Activated CD4-positive, alpha-beta T cell treated with anti-CD3 and anti-CD28 coated beads, Interleukin-2, amount 50 U/mL, for 1 hour (primary cell): ENCODE results near the gene CCDC73.
"Not testable (repeated sequence)": the region's sequence is repeated elsewhere in the genome, so short reads cannot be mapped to it uniquely, and the experiment has no call there.

ENCODE experiments used
- DNase-seq: peaks from one replicate; pipeline ENCODE4 v3.0.0-alpha.2; 2020

CCDC73 gene

DNA sequence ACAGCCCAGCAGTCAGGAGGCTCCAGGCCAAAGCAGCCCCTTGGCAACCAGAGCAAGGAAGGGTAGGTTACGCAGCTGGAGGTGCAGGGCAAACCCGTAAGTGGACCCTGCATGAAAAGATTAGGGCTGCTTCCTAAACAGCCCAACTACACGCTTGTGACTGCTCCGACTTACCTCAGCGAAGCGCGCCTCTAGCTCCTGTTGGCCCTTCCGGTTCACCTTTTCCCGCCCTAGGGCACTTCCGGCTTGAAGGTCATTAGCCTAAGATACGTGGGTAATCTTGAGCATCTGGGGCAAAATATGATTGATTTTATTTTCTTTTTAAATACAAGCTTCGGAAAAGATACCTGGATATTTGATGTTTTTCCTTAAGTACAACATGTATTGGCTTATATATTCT lies at the start of gene CCDC73:
Gene CCDC73, minus strand, starts transcription at position 224 of the 400 bp plus-strand sequence. CDS start 34,419 bp downstream, outside the sequence.
- DNase-seq = no peak

- no peak for DNase-seq
Observed at GRCh38 chr11:32843544-32843943, 49.1 kb upstream of the CCDC73 start.

DNA sequence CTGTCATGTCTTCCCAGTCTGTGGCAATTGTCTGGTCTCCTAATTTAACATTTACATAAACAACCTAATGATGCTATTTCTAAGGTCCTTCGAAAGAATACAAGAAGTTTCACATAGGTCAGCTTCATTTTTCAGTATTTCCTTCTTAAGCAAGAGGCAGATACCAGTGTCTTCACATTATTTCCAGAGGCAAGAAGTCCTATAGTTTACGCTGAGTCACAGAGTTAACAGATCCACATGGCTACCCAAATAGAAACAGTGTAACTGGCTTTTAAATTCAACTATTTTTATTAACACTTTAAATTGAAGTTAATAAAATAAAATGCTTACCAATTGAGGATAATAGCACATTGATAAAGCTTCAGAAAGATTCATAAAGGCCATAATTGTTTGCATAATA lies 46.1 kb upstream of the CCDC73 start:
- no peak for DNase-seq

DNA sequence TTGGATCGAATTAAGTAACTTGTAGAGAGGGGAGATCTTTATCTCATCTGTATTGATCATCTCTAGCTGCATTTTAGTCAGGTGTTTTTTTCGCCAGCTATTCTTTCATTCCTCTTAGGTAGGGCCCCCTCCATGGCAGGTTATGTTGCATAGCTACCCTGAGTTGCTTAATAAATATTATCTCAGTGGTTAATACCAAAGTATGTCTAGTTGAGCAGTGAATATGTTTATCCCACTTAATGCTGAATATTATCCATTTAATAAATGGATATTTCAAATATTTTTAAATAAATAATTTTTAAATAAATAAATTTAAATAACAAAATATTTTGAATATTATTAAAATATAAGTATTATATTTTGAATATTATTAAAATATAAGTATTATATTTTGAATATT lies 44.8 kb upstream of the CCDC73 start:
- DNase-seq = no peak

DNA sequence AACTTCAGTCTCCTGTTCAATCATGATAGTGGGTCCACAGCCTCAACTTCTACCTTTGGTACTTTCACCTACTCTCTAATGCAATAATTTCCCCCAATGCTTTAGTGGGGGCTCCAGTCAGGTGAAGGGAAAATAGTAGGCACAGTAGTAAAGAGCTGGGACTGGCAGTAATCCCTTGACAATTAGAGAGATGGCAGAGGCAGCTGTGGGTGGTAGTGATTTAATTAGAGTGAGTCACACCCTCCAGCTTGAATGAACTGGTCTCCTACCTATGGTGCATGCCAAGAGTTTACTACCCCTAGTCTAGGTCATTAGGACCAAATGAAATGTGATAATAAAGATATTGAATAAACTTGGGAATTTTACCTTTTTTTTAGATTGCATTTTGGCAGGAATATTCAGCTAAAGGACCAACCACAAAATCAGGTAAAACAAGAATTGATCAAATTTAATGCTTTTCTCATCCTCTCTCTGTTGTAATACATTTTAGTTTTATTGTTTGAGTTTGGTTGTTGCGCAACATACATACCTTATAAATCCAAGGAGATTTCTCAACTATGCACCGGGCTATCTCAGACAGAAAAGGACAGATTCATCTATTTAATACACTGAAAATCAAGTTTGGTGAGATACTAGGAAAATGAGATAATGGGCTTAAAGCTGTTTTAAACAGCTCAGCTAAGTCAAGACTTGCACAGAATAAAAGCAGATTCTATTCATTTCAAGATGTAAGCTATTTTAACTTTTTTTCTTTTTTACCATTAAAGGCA lies 44.2 kb upstream of the CCDC73 start:
- no peak for DNase-seq

DNA sequence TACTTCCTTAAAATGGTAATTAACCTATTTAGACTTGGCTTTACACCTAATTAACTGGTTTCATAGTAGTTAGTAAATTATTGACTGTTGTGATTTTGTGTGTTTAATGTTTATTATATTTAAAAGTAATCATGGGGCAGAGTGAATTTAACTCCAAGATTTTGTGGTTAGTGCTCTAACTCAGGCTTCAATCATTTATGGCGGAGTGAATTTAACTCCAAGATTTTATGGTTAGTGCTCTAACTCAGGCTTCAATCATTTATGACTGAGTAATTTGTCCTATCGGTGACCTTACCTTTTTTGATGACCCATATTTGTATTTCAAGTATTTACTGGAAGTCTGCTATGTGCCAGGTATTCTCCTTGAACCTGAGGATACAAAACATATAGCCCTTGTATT lies 42.5 kb upstream of the CCDC73 start:
- DNase-seq = no peak

DNA sequence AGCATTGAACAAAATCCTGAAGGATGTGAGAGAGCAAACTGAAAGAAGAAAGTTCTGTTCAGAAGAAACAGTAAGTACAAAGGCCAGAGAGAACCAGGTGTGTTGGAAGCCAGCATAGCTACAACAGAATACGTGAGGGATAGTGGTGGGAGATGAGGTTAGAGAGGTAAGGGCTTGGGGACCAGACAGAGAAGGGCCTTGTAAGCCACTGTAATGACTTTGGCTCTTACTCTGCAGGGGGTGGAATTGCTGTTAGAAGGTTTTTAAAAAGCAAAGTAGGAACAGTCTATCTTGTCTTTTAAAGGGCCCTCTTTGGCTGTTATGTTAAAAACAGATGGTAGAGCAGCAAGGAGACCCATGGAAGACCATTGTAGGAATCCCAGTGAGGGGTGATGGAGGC lies 39.5 kb upstream of the CCDC73 start:
- no peak for DNase-seq

- DNase-seq = no peak
Observed at GRCh38 chr11:32831221-32831620, 36.8 kb upstream of the CCDC73 start.

GRCh38 chr11:32830796-32831195 lies 36.3 kb upstream of the CCDC73 start:
- DNase-seq = no peak

GRCh38 chr11:32830413-32830738 lies 35.9 kb upstream of the CCDC73 start:
- DNase-seq = no peak

DNA sequence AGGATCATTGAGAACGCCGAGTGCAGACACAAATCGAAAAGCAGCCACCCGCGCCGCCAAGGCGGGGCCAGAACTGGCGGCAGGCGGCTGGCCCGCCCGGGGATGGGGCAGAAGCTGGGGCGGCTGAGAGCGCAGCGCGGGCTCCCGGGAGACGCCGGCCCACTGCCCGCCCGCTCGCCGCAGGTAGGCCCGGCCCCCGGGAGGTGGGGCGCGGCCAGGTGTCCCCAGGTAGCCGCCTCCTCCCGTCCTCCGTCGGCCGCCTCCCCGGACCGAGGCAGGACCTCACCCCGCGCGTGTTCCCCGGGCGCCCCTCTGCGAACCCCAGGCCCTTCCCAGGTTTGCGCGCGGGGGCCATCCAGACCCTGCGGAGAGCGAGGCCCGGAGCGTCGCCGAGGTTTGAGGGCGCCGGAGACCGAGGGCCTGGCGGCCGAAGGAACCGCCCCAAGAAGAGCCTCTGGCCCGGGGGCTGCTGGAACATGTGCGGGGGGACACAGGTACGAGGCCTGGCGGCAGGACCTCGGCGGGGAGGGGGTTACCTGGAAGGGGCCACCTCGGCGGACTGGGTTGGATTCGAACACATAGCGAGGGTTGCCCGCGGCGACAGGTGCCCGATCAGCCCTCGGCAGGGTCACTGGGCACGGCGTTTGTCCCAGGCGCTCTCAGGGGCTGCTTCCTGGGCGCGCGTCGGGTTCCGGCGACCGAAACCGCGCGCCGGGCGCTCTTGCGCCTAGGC lies 35.4 kb upstream of the CCDC73 start, which contains the start of gene PRRG4:
Gene PRRG4, plus strand, starts transcription at position 248 of the 733 bp plus-strand sequence. CDS start 603 bp downstream, outside the sequence.
- no peak for DNase-seq

- DNase-seq = no peak
Observed at GRCh38 chr11:32829157-32829679, 34.8 kb upstream of the CCDC73 start.

DNA sequence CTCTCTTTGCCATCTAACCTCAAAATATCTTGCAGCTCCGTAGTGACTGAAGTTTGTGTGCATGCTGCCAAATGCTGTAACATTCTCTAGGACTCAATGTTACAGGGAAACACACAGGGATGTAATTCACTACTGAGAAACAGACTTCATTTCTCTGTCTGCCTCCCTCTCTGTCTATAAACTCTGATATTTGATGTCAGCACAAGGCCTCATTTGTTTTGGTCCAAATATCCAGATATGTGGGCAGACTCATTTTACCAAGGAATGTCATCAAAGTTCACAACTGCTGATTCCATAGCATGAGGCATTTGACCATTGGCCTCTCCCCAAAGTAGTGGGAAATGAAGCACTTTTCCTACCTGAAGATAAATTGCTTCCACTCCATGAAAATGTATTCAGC lies 32.8 kb upstream of the CCDC73 start:
- DNase-seq = no peak

GRCh38 chr11:32826113-32826512 lies 31.7 kb upstream of the CCDC73 start:
- no peak for DNase-seq

DNA sequence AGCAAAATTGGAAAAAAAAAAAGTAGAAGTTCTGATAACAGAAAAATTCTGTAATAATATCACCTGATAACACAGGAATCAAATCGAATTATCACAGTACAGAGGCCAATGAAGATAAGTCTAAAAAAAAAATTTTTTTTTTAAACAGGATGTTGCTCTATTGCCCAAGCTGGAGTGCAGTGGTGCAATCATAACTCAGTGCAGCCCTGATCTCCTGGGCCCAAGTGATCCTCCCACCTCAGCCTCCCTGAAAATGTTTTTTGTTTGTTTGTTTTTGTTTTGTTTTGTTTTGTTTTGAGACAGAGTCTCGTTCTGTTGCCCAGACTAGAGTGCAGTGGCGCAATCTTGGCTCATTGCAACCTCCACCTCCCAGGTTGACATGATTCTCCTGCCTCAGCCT lies 29.2 kb upstream of the CCDC73 start:
- DNase-seq = not testable (repeated sequence)

DNA sequence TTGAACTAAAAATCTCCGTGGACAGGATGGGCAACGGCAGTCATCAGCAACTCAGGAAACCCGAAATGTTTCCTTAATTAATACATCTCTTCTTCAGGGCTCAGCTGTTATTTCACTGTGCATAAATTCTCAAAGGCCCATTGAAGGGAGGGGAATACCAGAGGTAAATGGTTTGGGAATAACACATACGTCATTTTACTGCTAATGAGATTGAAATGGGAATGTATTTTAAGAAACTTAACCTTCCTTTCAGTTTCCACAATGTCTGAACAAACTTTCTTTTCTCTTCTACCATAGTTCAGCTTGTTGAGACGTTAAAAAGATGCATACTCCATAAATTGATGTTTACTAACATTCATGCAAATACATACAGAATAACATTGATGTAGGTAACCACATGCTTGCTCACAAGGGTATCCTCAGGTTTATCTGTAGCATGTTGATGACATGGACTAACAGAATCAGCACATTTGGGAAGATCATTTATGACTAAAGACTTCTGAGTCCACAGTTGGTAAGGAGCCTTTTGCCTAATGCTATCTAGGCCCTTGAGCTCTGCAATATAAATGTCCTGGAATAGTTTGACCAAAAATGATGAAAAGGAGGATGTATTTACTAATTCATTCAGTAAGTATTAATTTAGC lies 27.6 kb upstream of the CCDC73 start:
- DNase-seq = no peak

GRCh38 chr11:32821517-32821916 lies 27.1 kb upstream of the CCDC73 start:
- DNase-seq = no peak

GRCh38 chr11:32820497-32820896 lies 26.0 kb upstream of the CCDC73 start:
- no peak for DNase-seq

DNA sequence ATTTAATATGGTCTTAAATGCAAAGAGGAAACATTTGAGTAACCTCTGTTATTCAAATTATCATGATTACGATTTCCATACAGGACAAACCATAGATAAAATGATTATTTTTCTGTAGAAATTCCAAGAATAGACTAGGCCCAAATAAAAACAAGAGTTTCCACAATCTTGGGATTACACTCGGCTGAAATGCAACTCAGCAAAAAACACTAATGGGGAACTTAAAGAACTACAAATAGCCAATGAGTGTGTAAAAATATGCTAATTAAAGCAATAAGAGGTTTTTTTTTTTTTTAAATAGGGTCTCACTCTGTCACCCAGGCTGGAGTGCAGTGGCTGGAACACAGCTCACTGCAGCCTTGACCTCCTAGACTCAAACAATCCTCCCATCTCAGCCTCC lies 24.7 kb upstream of the CCDC73 start:
- no peak for DNase-seq

DNA sequence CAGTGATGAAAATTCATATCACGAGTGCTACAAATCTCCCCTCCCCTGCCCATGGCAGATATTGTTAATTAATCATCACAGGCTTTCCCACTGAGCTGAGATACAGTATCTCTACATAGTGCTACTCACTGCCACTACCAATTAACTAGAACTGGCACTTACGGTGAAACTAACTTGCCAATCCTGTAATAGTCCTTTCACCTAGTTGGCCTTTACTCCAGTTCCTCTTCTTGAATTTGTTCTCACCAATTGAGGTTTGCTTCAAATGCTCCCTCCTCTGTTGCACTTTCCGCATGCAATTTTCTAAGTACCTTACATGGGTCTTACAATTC lies 23.4 kb upstream of the CCDC73 start:
- DNase-seq = no peak

GRCh38 chr11:32817181-32817851 lies 22.9 kb upstream of the CCDC73 start:
- DNase-seq = no peak

DNA sequence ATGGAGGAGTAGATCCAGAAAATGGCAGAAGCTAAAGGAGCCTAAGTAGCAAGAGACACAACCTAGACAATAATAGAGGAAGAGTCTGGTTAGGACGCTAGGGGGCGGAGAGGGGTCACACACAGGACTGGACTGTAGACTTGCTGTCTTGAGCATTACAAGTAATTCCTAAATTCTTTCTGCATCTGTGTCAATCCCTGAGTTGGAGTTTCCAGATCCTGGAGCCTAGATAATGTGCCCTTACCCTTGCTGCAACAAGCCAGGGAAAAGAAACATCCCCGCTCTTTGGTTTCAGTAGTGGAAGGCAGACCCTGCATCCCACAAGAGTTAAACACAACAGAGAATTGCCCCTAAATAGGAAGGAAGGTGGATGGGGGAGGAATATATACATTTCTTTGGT lies 14.9 kb upstream of the CCDC73 start:
- peak; percentile 9 for DNase-seq

GRCh38 chr11:32796425-32796824 lies 2.0 kb upstream of the CCDC73 start:
- no peak for DNase-seq
